Peyer's patch (tissue), 4 donors: ENCODE data around the gene CDH10. TPM values are rescaled to one million over a fixed set of nuclear protein-coding genes. Genes with fewer than 3 reads are reported as not detected.

Experiments used
- DNase-seq, 3 donors: peaks; one replicate each; pipeline ENCODE4 v3.0.0-alpha.2; 2017 to 2019
- H3K27ac ChIP-seq, 4 donors: fragments of 200-600 bp; sonication (generic); one replicate each; pipeline ENCODE4 v1.5.1; 2016 to 2019
- H3K27me3 ChIP-seq, 2 donors: fragments of 200-600 bp; sonication (generic); one replicate each; pipeline ENCODE4 v1.5.1; 2019
- H3K36me3 ChIP-seq, 3 donors: fragments of 200-600 bp; sonication (generic); one replicate each; pipeline ENCODE4 v1.5.1; 2016 to 2019
- H3K4me1 ChIP-seq, 4 donors: fragments of 200-600 bp; sonication (generic); one replicate each; pipeline ENCODE4 v1.5.1; 2016 to 2019
- H3K4me3 ChIP-seq, 4 donors: fragments of 200-600 bp; sonication (generic); 1 replicate in 3 of 4; 2 replicates in 1 of 4; pipeline ENCODE4 v1.5.1; 2016 to 2019; ENCODE audit warnings: mild to moderate bottlenecking in 1 of 4
- H3K9me3 ChIP-seq, 4 donors: fragments of 200-600 bp; sonication (generic); one replicate each; pipeline ENCODE4 v1.5.1; 2016 to 2019; ENCODE audit warnings: mild to moderate bottlenecking in 1 of 4
- POLR2A ChIP-seq, 2 donors: fragments of 450-650 bp; IDR thresholded peaks; one replicate each; pipeline ENCODE4 v1.5.1; 2017; ENCODE audit warnings: antibody characterized with exemption in 2 of 2, mild to moderate bottlenecking in 2 of 2, moderate library complexity in 2 of 2
- total RNA-seq, 4 donors: library from RNA; depleted of rRNA; stranded (reverse); fragments of >200 nt; gene quantifications; one replicate each; pipeline ENCODE4 v1.1.0, GENCODE V29; 2016
- TF ChIP-seq, protein P1 (sequence below), 6 experiments: fragments of 450-650 bp in 4 of 6; fragments of 200-600 bp in 2 of 6; sonication (generic) in 1 of 6; IDR thresholded peaks; one replicate each; pipeline ENCODE4 v1.5.1; 2017 to 2019; ENCODE audit warnings: antibody characterized with exemption in 6 of 6, mild to moderate bottlenecking in 3 of 6, moderate library complexity in 1 of 6

Gene CDH10
- total RNA-seq, 4 donors from 2014 or later, result not detected

DNA sequence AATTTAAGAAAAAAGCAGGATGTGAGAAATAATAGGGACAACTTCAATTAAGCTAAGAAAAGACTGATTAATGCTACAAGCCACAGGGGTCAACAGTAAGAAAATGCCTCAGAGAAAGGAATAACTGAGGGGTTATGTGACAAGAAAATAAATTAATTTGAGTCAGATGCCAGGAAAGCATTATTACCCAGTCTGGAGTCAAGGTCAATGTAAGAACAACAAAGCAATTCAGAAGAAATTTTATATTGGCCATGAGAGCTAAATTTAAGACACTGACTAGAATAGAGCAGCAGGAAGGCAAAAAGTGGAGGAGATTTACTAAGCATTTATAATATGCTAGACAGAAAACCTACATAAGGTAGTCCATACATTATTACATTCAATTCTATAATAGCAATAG is 73.5 kb downstream of the CDH10 start:
- Histone ChIP-seq H3K27me3 (no peaks in the 10 kb centered on the region), H3K4me3 (no peak overlapping the region), H3K4me1 (no peaks in the 10 kb centered on the region), H3K9me3 (no peaks in the 10 kb centered on the region), H3K36me3 (no peaks in the 10 kb centered on the region), H3K27ac (no peak overlapping the region)
- TF ChIP-seq, protein P1, sequence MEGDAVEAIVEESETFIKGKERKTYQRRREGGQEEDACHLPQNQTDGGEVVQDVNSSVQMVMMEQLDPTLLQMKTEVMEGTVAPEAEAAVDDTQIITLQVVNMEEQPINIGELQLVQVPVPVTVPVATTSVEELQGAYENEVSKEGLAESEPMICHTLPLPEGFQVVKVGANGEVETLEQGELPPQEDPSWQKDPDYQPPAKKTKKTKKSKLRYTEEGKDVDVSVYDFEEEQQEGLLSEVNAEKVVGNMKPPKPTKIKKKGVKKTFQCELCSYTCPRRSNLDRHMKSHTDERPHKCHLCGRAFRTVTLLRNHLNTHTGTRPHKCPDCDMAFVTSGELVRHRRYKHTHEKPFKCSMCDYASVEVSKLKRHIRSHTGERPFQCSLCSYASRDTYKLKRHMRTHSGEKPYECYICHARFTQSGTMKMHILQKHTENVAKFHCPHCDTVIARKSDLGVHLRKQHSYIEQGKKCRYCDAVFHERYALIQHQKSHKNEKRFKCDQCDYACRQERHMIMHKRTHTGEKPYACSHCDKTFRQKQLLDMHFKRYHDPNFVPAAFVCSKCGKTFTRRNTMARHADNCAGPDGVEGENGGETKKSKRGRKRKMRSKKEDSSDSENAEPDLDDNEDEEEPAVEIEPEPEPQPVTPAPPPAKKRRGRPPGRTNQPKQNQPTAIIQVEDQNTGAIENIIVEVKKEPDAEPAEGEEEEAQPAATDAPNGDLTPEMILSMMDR (IDR thresholded peaks at IDR 0.05), result no peak
- no peak for TF ChIP-seq POLR2A (IDR thresholded peaks at IDR 0.05)
- no peak for DNase-seq

DNA sequence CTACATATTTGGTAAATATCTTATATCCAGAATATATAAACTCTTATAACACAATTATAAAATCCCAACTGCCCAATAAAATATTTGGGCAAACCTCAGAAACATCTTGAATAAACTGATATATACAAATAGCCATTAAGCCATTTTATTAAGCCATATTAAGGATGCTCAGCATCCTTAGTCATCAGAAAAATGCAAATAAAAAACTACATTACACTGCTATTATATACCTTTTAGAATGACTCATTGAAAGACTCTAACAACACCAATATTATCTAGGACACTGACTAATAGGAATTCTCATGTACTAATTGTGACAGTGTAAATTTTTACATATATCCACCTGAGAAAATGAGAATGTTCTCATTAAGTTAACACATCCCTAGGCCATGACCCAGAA is 77.8 kb downstream of the CDH10 start:
- H3K27me3 ChIP-seq, result no peaks in the 10 kb centered on the region
- no peak for DNase-seq
- no peaks in the 10 kb centered on the region for H3K36me3 ChIP-seq
- no peaks in the 10 kb centered on the region for H3K9me3 ChIP-seq
- H3K27ac ChIP-seq, result no peak overlapping the region
- H3K4me3 ChIP-seq, result no peak overlapping the region
- no peak for TF ChIP-seq POLR2A (IDR thresholded peaks at IDR 0.05)
- TF ChIP-seq, protein P1 (IDR thresholded peaks at IDR 0.05), result no peak
- no peaks in the 10 kb centered on the region for H3K4me1 ChIP-seq

DNA sequence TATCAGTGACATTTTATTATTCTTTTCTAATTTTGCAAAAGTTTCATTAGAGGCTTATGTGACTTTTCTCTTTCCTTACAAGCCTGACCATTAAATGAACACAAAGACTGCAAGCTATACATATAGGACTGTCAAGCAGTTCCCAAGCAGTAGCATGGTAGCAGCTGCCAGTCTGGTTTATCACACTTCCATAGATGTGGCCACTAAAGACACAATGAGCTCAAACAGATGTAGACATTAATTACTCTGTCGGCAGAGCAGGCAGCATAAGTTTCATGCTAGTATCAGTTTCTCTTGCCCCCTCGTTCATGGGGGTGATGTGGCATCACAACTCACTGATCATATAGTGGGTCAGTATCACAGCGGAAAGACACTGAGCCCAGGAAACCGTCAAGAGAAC is 89.5 kb downstream of the CDH10 start:
- Histone ChIP-seq H3K4me1 (no peaks in the 10 kb centered on the region), H3K9me3 (no peaks in the 10 kb centered on the region), H3K4me3 (no peak overlapping the region), H3K27me3 (no peaks in the 10 kb centered on the region), H3K27ac (no peak overlapping the region), H3K36me3 (no peaks in the 10 kb centered on the region)
- no peak for TF ChIP-seq POLR2A (IDR thresholded peaks at IDR 0.05)
- TF ChIP-seq, protein P1 (IDR thresholded peaks at IDR 0.05), result no peak
- DNase-seq, result no peak

DNA sequence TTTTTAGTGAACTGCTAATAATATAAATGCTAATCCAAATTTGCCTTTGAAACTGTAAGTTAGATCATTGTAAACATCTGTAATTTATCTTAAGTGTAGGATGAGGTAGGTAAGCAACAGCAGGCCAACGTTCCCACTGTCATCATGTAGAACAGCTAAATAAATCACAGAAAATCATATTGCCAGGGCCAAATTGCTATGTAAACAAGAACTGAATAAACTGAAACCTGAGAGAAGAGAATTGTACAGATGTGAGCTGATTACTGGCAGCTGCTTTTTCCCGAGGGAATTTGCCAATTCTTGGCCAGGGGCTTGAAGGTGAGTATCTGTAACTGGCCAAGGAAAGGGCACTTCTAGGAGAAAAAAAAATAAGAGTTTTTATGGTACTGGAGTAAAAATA is 97.6 kb downstream of the CDH10 start:
- no peaks in the 10 kb centered on the region for H3K4me1 ChIP-seq
- H3K36me3 ChIP-seq, result no peaks in the 10 kb centered on the region
- DNase-seq, result no peak
- H3K9me3 ChIP-seq, result no peaks in the 10 kb centered on the region
- TF ChIP-seq POLR2A (IDR thresholded peaks at IDR 0.05), result no peak
- H3K27me3 ChIP-seq, result no peaks in the 10 kb centered on the region
- no peak overlapping the region for H3K4me3 ChIP-seq
- H3K27ac ChIP-seq, result no peak overlapping the region

DNA sequence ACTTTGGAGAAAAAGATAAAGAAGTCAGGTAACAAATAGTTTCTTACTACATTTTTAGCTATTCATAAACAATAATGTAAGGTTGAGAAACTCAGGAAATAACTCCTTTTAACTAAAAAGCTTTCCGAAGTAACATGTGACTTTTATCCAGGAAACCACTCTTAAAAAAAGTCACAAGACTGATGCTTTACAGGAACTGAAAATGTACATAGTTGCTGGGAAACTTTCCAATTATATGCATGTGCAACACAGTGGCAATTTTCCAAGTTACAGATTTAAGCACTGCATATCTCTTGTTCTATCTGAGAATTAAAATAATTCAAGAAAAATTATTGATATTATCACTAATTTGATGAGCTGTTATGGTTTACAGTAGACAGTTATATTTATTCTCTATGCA is 105.2 kb downstream of the CDH10 start:
- no peak for DNase-seq
- Histone ChIP-seq H3K9me3 (no peaks in the 10 kb centered on the region), H3K36me3 (no peaks in the 10 kb centered on the region), H3K27ac (no peak overlapping the region), H3K4me3 (no peak overlapping the region), H3K27me3 (no peaks in the 10 kb centered on the region), H3K4me1 (no peaks in the 10 kb centered on the region)
- TF ChIP-seq, protein P1 (IDR thresholded peaks at IDR 0.05), result no peak
- TF ChIP-seq POLR2A (IDR thresholded peaks at IDR 0.05), result no peak

DNA sequence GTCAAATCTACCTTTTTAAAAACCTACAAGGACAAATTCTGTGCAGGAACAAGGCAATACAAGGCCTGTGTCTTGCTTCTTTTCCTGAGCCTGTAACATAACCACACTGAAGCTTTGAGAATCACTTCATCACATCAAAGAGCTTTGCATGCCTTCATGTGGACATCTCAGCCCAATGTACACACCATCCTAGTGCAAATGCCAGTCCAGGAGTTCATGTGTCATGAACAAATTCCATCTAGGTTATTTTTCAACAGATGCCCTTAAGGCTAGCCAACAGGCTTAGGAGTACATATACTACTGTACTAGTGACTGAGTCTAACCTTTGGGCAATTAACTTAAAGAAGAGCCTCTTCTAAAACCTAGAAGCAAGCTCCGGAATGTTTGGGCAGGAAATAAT is 106.4 kb downstream of the CDH10 start:
- H3K4me3 ChIP-seq, result no peak overlapping the region
- H3K27ac ChIP-seq, result no peak overlapping the region
- no peaks in the 10 kb centered on the region for H3K36me3 ChIP-seq
- TF ChIP-seq, protein P1 (IDR thresholded peaks at IDR 0.05), result no peak
- TF ChIP-seq POLR2A (IDR thresholded peaks at IDR 0.05), result no peak
- no peaks in the 10 kb centered on the region for H3K27me3 ChIP-seq
- no peak for DNase-seq
- H3K9me3 ChIP-seq, result no peaks in the 10 kb centered on the region
- H3K4me1 ChIP-seq, result no peaks in the 10 kb centered on the region
